Peyer's patch (tissue), 4 donors: ENCODE data around the gene RBM15.

Experiments used
- POLR2A ChIP-seq, 2 donors: fragments of 450-650 bp; IDR thresholded peaks; one replicate each; pipeline ENCODE4 v1.5.1; 2017; ENCODE audit warnings: antibody characterized with exemption in 2 of 2, mild to moderate bottlenecking in 2 of 2, moderate library complexity in 2 of 2
- TF ChIP-seq, protein P1 (sequence below), 6 experiments: fragments of 450-650 bp in 4 of 6; fragments of 200-600 bp in 2 of 6; sonication (generic) in 1 of 6; IDR thresholded peaks; one replicate each; pipeline ENCODE4 v1.5.1; 2017 to 2019; ENCODE audit warnings: antibody characterized with exemption in 6 of 6, mild to moderate bottlenecking in 3 of 6, moderate library complexity in 1 of 6

DNA sequence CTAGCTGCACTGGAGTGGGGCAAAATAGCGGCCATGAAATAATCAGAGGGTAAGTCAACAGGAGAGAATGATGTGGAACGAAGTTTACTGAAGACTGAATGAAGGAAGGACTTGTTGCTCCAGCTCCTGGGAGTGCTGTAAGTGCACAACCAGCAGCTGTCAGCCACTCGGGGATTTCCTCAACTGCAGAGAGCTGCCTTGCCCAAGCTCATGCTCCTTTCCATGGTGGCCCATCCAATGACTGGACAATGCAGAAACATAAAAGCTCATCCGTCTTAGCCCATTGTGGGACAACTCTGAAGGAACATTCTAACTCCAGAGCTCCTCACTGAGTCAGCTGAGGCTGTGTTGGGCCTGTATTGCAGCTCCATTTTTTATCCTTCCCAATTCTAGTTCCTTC, 21.1 kb upstream of the RBM15 start:
- TF ChIP-seq, protein P1, sequence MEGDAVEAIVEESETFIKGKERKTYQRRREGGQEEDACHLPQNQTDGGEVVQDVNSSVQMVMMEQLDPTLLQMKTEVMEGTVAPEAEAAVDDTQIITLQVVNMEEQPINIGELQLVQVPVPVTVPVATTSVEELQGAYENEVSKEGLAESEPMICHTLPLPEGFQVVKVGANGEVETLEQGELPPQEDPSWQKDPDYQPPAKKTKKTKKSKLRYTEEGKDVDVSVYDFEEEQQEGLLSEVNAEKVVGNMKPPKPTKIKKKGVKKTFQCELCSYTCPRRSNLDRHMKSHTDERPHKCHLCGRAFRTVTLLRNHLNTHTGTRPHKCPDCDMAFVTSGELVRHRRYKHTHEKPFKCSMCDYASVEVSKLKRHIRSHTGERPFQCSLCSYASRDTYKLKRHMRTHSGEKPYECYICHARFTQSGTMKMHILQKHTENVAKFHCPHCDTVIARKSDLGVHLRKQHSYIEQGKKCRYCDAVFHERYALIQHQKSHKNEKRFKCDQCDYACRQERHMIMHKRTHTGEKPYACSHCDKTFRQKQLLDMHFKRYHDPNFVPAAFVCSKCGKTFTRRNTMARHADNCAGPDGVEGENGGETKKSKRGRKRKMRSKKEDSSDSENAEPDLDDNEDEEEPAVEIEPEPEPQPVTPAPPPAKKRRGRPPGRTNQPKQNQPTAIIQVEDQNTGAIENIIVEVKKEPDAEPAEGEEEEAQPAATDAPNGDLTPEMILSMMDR (IDR thresholded peaks at IDR 0.05), result no peak
- no peak for TF ChIP-seq POLR2A (IDR thresholded peaks at IDR 0.05)
